Measurements from ENCODE around the gene DOK3. TPM values are rescaled to one million over a fixed set of nuclear protein-coding genes. Genes with fewer than 3 reads are reported as not detected.

Gene DOK3
- total and polyA plus RNA-seq, 2 of the 13 experiments (the other 11 are each of a cell fraction or from before 2014, with no cell fraction given), result 1.4 to 1.5 TPM

DNA sequence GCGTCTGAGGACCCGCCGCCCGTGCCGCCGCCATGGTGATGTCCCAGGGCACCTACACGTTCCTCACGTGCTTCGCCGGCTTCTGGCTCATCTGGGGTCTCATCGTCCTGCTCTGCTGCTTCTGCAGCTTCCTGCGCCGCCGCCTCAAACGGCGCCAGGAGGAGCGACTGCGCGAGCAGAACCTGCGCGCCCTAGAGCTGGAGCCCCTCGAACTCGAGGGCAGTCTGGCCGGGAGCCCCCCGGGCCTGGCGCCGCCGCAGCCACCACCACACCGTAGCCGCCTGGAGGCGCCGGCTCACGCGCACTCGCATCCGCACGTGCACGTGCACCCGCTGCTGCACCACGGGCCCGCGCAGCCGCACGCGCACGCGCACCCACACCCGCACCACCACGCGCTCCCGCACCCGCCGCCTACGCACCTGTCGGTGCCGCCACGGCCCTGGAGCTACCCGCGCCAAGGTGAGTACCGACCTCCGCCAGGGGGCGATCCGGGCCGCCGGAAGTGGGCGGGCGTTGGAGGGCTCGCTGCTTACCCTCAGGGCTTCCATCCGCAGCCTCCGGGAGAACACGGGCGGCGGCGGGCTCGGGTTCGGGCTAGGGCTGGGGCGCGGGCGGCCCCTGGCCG is 54.5 kb downstream of the DOK3 start (continued):
- peak; percentile 49 for TF ChIP-seq SKIL (CRISPR knock-in tag; IDR thresholded peaks at IDR 0.05; ENCODE audit: borderline replicate concordance)
- TF ChIP-seq ZNF331 (CRISPR knock-in tag; IDR thresholded peaks at IDR 0.05), result peak; percentile 87
- peak; percentile 64; the same call in 1 of the 2 replicates for TF ChIP-seq TMF1 (CRISPR knock-in tag; IDR thresholded peaks at IDR 0.05; ENCODE audit: low read depth)
- TF ChIP-seq TSC22D2 (CRISPR knock-in tag; IDR thresholded peaks at IDR 0.05; ENCODE audit: borderline replicate concordance), result no peak
- TF ChIP-seq, protein P1, sequence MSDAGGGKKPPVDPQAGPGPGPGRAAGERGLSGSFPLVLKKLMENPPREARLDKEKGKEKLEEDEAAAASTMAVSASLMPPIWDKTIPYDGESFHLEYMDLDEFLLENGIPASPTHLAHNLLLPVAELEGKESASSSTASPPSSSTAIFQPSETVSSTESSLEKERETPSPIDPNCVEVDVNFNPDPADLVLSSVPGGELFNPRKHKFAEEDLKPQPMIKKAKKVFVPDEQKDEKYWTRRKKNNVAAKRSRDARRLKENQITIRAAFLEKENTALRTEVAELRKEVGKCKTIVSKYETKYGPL (CRISPR knock-in tag; IDR thresholded peaks at IDR 0.05), result no peak
- TF ChIP-seq CHD4 (IDR thresholded peaks at IDR 0.05; ENCODE audit: borderline replicate concordance, low read length), result no peak
- TF ChIP-seq ZNF883 (CRISPR knock-in tag; IDR thresholded peaks at IDR 0.05; ENCODE audit: not compliant biosample characterization), result no peak
- TF ChIP-seq SAP130 (CRISPR knock-in tag; IDR thresholded peaks at IDR 0.05; ENCODE audit: low read depth), result peak; percentile 87
- no peak for TF ChIP-seq MEIS1 (CRISPR knock-in tag; IDR thresholded peaks at IDR 0.05; ENCODE audit: borderline replicate concordance)
- peak; percentile 81 for TF ChIP-seq ZNF574 (CRISPR knock-in tag; IDR thresholded peaks at IDR 0.05)
- TF ChIP-seq, protein P2, sequence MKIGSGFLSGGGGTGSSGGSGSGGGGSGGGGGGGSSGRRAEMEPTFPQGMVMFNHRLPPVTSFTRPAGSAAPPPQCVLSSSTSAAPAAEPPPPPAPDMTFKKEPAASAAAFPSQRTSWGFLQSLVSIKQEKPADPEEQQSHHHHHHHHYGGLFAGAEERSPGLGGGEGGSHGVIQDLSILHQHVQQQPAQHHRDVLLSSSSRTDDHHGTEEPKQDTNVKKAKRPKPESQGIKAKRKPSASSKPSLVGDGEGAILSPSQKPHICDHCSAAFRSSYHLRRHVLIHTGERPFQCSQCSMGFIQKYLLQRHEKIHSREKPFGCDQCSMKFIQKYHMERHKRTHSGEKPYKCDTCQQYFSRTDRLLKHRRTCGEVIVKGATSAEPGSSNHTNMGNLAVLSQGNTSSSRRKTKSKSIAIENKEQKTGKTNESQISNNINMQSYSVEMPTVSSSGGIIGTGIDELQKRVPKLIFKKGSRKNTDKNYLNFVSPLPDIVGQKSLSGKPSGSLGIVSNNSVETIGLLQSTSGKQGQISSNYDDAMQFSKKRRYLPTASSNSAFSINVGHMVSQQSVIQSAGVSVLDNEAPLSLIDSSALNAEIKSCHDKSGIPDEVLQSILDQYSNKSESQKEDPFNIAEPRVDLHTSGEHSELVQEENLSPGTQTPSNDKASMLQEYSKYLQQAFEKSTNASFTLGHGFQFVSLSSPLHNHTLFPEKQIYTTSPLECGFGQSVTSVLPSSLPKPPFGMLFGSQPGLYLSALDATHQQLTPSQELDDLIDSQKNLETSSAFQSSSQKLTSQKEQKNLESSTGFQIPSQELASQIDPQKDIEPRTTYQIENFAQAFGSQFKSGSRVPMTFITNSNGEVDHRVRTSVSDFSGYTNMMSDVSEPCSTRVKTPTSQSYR (CRISPR knock-in tag; IDR thresholded peaks at IDR 0.05; ENCODE audit: borderline replicate concordance), result no peak
- TF ChIP-seq NFRKB (IDR thresholded peaks at IDR 0.05), result no peak
- TF ChIP-seq TAF15 (IDR thresholded peaks at IDR 0.05; ENCODE audit: low read depth, low read length, poor library complexity, severe bottlenecking), result no peak
- no peak for TF ChIP-seq ZNF879 (CRISPR knock-in tag; IDR thresholded peaks at IDR 0.05)
- peak; percentile 51 for TF ChIP-seq EED (CRISPR knock-in tag; IDR thresholded peaks at IDR 0.05)
- peak; percentile 87; the same call in 1 of the 2 replicates for TF ChIP-seq ZIK1 (CRISPR knock-in tag; IDR thresholded peaks at IDR 0.05; ENCODE audit: borderline replicate concordance, low read depth)
- TF ChIP-seq EZH2 (conservative IDR thresholded peaks at IDR 0.05; ENCODE audit: low read depth, low read length), result no peak
